Measurements from ENCODE around the gene ZNF610.
"Not testable (repeated sequence)": the region's sequence is repeated elsewhere in the genome, so short reads cannot be mapped to it uniquely, and the experiment has no call there.

ZNF610 gene

DNA sequence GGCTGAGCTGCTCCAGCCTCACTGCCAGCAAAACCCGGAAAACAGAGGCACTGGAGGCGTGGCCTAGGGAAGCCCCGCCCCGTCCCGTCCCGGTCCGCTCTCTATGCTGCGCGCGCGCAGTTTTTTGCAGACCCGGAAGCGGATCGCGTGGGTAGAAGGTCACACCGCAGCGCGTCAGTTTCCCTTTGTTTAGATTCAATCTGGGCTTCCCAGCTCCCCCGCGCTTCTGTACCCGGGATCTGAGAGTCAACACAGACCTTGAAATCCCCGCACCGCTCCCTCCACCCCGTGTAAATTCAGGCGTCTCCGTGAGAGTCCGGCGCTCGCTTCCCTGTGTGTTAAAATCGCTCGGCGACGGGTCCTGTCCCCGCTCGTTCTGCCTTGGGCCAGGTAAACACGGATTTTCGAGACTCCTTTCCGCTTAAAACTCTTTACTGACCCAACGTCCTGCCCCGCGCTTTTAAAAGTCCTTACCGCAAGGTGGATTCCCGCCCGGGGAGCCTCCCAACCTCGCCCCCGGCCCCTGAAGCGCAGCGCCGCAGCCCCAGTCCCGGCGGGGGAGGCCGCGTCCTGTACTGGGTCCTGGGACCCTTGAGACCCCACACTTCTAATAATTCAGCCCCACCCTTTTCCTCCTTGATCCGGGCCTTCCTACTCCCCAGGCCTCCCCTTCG, at the start of gene ZNF610:
TSS of gene ZNF610 (plus strand) at position 127 of the 674 bp plus-strand sequence. CDS start 12,930 bp downstream, outside the sequence.
- DNase-seq (ENCODE audit: low read depth), result peak; percentile 92
- TF ChIP-seq, protein P1, sequence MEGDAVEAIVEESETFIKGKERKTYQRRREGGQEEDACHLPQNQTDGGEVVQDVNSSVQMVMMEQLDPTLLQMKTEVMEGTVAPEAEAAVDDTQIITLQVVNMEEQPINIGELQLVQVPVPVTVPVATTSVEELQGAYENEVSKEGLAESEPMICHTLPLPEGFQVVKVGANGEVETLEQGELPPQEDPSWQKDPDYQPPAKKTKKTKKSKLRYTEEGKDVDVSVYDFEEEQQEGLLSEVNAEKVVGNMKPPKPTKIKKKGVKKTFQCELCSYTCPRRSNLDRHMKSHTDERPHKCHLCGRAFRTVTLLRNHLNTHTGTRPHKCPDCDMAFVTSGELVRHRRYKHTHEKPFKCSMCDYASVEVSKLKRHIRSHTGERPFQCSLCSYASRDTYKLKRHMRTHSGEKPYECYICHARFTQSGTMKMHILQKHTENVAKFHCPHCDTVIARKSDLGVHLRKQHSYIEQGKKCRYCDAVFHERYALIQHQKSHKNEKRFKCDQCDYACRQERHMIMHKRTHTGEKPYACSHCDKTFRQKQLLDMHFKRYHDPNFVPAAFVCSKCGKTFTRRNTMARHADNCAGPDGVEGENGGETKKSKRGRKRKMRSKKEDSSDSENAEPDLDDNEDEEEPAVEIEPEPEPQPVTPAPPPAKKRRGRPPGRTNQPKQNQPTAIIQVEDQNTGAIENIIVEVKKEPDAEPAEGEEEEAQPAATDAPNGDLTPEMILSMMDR (conservative IDR thresholded peaks at IDR 0.05; ENCODE audit: low read depth, low read length), result no peak
- peak within 1 kb of the TSS; percentile 88 for H3K4me3 ChIP-seq (ENCODE audit: low read depth, low read length)

DNA sequence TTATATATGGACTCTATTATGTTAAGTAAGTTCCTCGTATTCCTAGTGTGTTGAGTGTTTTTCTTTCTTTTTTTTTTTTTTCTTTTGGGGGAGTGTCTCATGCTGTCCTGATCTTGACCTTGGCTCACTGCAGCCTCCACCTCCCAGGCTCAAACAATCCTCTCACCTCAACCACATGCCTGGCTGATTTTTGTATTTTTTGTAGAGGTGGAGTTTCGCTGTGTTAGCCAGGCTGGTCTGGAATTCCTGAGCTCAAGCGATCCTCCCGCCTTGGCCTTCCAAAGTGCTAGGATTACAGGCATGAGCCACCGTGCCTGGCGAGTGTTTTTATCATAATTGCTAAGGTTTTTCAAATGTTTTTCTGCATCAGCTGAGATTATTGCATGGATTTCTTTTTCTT, 49.8 kb upstream of the ZNF610 start:
- H3K4me3 ChIP-seq (ENCODE audit: low read depth, low read length), result no peak overlapping the region
- TF ChIP-seq, protein P1 (conservative IDR thresholded peaks at IDR 0.05; ENCODE audit: low read depth, low read length), result no peak

DNA sequence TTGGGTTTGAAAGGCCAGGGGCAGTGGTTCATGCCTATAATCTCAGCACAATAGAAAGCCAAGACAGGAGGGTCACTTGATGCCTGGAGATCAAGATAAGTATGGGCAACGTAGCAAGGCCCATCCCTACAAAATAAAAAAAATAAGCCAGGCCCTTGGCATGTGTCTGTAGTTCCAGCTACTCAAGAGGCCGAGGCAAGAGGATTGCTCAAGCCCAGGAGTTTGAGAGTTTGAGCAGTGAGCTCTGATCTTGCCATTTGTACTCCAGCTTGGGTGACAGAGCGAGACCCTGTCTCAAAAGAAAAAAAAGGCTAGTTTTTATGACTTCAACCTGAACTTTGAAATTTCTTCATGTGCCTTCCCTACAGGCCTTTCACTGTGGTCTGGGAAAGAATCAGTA, 44.3 kb upstream of the ZNF610 start:
- TF ChIP-seq, protein P1 (conservative IDR thresholded peaks at IDR 0.05; ENCODE audit: low read depth, low read length), result no peak
- no peak for DNase-seq (ENCODE audit: low read depth)
- no peak overlapping the region for H3K4me3 ChIP-seq (ENCODE audit: low read depth, low read length)

More for the DNA sequence above, 49.8 kb upstream of the ZNF610 start:
- no peak for DNase-seq (ENCODE audit: low read depth)

DNA sequence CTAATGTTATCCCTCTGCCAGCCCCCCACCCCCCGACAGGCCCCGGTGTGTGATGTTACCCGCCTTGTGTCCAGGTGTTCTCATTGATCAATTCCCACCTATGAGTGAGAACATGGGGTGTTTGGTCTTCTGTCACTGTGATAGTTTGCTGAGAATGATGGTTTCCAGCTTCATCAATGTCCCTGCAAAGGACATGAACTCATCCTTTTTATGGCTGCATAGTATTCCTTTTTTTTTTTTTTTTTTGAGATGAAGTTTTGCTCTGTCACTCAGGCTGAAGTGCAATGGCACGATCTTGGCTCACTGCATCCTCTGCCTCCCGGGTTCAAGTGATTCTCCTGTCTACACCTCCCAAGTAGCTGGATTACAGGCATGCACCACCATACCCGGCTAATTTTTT, 43.1 kb upstream of the ZNF610 start:
- H3K4me3 ChIP-seq (ENCODE audit: low read depth, low read length), result not testable (repeated sequence)

DNA sequence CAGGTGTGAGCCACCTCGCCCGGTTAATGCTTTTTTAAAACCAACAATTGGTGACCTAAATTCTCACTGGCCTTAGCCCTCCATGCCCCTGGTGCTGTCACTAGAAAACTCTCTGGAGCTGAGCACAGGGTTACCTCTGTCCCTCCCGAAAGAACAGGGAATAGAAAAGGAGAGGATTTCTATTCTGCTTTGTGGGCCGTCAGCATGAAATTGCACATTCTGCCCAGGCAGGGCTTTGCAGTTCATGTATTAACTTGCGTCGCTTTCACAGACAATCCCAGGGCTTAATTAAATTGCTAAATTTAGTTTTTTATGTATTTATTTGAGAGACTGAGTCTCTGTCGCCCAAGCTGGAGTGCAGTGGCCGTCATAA, 39.7 kb upstream of the ZNF610 start:
- DNase-seq (ENCODE audit: low read depth), result no peak
- TF ChIP-seq, protein P1 (conservative IDR thresholded peaks at IDR 0.05; ENCODE audit: low read depth, low read length), result no peak
- H3K4me3 ChIP-seq (ENCODE audit: low read depth, low read length), result peak overlapping the region; percentile 89

More for the DNA sequence above, 43.1 kb upstream of the ZNF610 start:
- DNase-seq (ENCODE audit: low read depth), result not testable (repeated sequence)

DNA sequence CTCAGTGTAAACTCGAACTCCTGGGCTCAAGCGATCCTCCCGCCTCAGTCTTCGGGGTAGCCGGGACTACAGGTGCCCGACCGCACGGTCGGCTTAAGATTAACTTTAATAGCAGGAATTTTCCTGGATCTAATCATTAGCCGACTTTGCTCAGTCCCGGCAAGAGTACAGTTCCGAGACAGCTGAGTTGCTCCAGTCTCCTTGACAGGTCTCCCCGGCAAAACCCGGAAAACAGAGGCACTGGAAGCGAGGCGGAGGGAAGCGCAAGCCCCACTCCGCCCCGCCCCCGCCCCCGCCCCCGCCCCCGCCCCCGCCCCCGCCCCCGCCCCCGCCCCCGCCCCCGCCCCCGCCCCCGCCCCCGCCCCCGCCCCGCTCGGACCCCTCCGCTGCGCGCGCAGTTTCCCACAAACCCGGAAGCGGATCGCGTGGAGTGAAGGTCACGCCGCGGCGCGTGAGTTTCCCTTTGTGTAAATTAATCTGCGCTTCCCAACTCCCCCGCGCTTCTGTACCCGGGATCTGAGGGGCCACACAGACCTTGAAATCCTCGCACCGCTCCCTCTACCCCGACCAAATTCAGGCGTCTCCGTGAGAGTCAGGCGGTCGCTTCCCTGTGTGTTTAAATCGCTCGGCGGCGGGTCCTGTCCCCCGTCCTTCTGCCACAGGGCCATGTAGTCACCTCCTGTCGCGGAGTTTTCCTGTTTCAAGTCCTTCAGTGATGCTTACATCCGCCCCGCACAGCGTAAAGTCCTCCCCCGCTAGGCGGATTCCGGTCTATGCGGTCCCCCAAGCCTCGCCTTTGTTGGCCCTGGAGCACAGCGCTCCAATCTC, 39.1 kb upstream of the ZNF610 start, which contains the start of gene ZNF480:
TSS of gene ZNF480 (plus strand) at position 397 of the 828 bp plus-strand sequence. CDS start 3,244 bp downstream, outside the sequence.
- DNase-seq (ENCODE audit: low read depth), result peak; percentile 79
- H3K4me3 ChIP-seq (ENCODE audit: low read depth, low read length), result peak within 1 kb of the TSS; percentile 89
- TF ChIP-seq, protein P1 (conservative IDR thresholded peaks at IDR 0.05; ENCODE audit: low read depth, low read length), result peak; percentile 29

DNA sequence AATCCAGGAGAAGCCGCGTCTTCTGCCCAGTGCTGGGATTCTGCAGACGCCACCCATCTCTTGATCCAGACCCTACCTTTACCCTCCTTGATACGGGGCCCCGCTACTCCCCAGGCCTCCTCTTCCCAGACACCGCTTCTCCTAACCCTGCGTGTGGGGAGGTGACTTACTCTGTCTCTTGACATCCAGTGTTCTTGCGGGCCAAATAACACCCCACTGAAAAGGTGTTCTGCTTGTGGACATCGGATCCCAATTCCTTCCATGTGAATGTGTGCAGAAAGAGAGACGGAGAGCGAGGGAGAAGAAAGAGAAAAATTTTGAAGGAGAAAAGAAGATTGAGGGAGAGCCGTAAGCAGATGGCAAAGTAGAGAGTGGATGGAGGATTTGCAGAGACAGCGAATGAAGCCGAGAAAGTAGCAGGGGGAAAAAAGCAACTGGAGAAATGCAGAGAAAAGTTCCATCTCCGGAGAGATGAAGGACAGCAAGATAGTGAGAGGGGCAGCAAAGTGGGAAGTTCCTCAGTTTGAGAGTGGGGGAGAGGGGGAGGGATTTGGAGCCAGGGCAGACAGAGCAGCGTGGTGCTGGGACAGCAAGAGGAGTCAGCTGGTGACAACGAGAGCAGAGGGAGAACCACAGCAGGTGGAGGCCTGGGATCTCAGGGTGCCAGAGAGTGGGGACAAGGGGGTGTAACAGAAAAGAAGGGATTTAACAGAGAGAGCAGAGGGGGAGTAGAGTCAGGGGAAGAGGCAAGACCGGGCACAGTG, 38.3 kb upstream of the ZNF610 start:
- H3K4me3 ChIP-seq (ENCODE audit: low read depth, low read length), result peak overlapping the region; percentile 89

More for the DNA sequence above, 38.3 kb upstream of the ZNF610 start:
- TF ChIP-seq, protein P1 (conservative IDR thresholded peaks at IDR 0.05; ENCODE audit: low read depth, low read length), result no peak
- no peak for DNase-seq (ENCODE audit: low read depth)
